TTC549 (cell line): ENCODE measurements around the gene PKD2.
"Not testable (repeated sequence)": the region's sequence is repeated elsewhere in the genome, so short reads cannot be mapped to it uniquely, and the experiment has no call there.

Experiments
- FAIRE-seq: peaks from 2 replicates; lab custom pipeline; 2012; peaks lifted over from hg19 to GRCh38; lab: Jason Lieb, UNC

Gene PKD2

GRCh38 chr4:88115587-88115986, 108.2 kb downstream of the PKD2 start:
- no peak for FAIRE-seq

GRCh38 chr4:88119943-88120342, 112.5 kb downstream of the PKD2 start:
- no peak for FAIRE-seq

GRCh38 chr4:88122260-88122659, 114.8 kb downstream of the PKD2 start:
- FAIRE-seq = not testable (repeated sequence)
